Keratinocyte (primary cell): ENCODE results near the gene TMCC1. TPM values are rescaled to one million over a fixed set of nuclear protein-coding genes. Genes with fewer than 3 reads are reported as not detected.

ENCODE experiments used
- DNase-seq: peaks from one replicate; pipeline ENCODE4 v3.0.0-alpha.2; 2011; ENCODE audit warnings: low read depth, missing footprints, low spot score
- FAIRE-seq: peaks from 2 replicates; lab custom pipeline; 2011; peaks lifted over from hg19 to GRCh38; lab: Jason Lieb, UNC
- H2AFZ ChIP-seq: 2 replicates; pipeline ENCODE4 v1.6.0; 2012; ENCODE audit warnings: low read length, control low read depth, inconsistent platforms; ENCODE audit not compliant: control insufficient read depth
- H3K27ac ChIP-seq: 2 replicates; pipeline ENCODE4 v1.5.1; 2011; ENCODE audit warnings: low read length; ENCODE audit not compliant: control insufficient read depth, insufficient read depth
- H3K27me3 ChIP-seq: 3 replicates; pipeline ENCODE4 v1.6.0; 2011; ENCODE audit warnings: low read length; ENCODE audit not compliant: control insufficient read depth, insufficient read depth; ENCODE audit errors: extremely low read depth
- H3K36me3 ChIP-seq, 2 experiments: 2 replicates in 1 of 2; 3 replicates in 1 of 2; pipeline ENCODE4 v1.5.1; 2011; ENCODE audit warnings: low read length in 2 of 2, mild to moderate bottlenecking in 1 of 2; ENCODE audit not compliant: control insufficient read depth in 2 of 2, insufficient read depth in 2 of 2; ENCODE audit errors: extremely low read depth in 1 of 2
- H3K4me1 ChIP-seq: 3 replicates; pipeline ENCODE4 v1.5.1; 2011; ENCODE audit warnings: low read length; ENCODE audit not compliant: control insufficient read depth, insufficient read depth; ENCODE audit errors: extremely low read depth
- H3K4me2 ChIP-seq: 3 replicates; pipeline ENCODE4 v1.6.0; 2011; ENCODE audit warnings: low read depth, low read length; ENCODE audit not compliant: control insufficient read depth, insufficient read depth; ENCODE audit errors: extremely low read depth
- H3K4me3 ChIP-seq, 3 experiments: fragments of 200-600 bp in 1 of 3; sonication (generic) in 1 of 3; 2 replicates in 2 of 3; 3 replicates in 1 of 3; pipeline ENCODE4 v1.5.1; 2011 to 2016; ENCODE audit warnings: low read length in 3 of 3, mild to moderate bottlenecking in 3 of 3, control low read depth in 2 of 3, inconsistent platforms in 1 of 3, low read depth in 1 of 3, mixed read lengths in 1 of 3, mixed run types in 1 of 3, moderate library complexity in 1 of 3; ENCODE audit not compliant: control insufficient read depth in 2 of 3, insufficient read depth in 2 of 3; ENCODE audit errors: extremely low read depth in 1 of 3
- H3K79me2 ChIP-seq: 2 replicates; pipeline ENCODE4 v1.6.0; 2012; ENCODE audit warnings: low read length; ENCODE audit not compliant: control insufficient read depth, insufficient read depth
- H3K9ac ChIP-seq: 3 replicates; pipeline ENCODE4 v1.6.0; 2011; ENCODE audit warnings: low read length; ENCODE audit not compliant: control insufficient read depth, insufficient read depth; ENCODE audit errors: extremely low read depth
- H3K9me1 ChIP-seq: 3 replicates; pipeline ENCODE4 v1.6.0; 2011; ENCODE audit warnings: low read length; ENCODE audit not compliant: control insufficient read depth, insufficient read depth; ENCODE audit errors: extremely low read depth
- H3K9me3 ChIP-seq: 2 replicates; pipeline ENCODE4 v1.5.1; 2012; ENCODE audit warnings: low read depth, low read length; ENCODE audit not compliant: control insufficient read depth
- H4K20me1 ChIP-seq: 3 replicates; pipeline ENCODE4 v1.6.0; 2011; ENCODE audit warnings: low read length; ENCODE audit not compliant: control insufficient read depth, insufficient read depth; ENCODE audit errors: extremely low read depth
- CTCF ChIP-seq, 3 experiments: IDR thresholded peaks in 1 of 3; conservative IDR thresholded peaks in 1 of 3; optimal IDR thresholded peaks in 1 of 3; 2 replicates in 2 of 3; 3 replicates in 1 of 3; pipeline versions ENCODE3 to v1.5.1; 2011; ENCODE audit warnings: low read length in 3 of 3, mild to moderate bottlenecking in 3 of 3, moderate library complexity in 2 of 3, control low read depth in 1 of 3, inconsistent platforms in 1 of 3; ENCODE audit not compliant: insufficient read depth in 2 of 3; ENCODE audit errors: extremely low read depth in 1 of 3
- EZH2 ChIP-seq: IDR thresholded peaks from one replicate; pipeline ENCODE4 v1.6.1; 2012; ENCODE audit warnings: inconsistent platforms, mild to moderate bottlenecking, low read length, moderate library complexity
- dilution Hi-C: fragments of 300-500 bp; cut with MboI; formaldehyde crosslinking; loops from one replicate; pipeline ENCODE4 v1.7.0; 2020; ENCODE audit warnings: low sequenced_read_pairs; ENCODE audit not compliant: extremely low pct_ligation_motif_present
- polyA plus RNA-seq, 5 experiments: library from polyadenylated mRNA; depleted of rRNA in 3 of 5; stranded (reverse) in 3 of 5; stranded (forward) in 1 of 5; unstranded in 1 of 5; fragments of >200 nt; gene quantifications; 1 replicate in 1 of 5; 2 replicates in 3 of 5; 3 replicates in 1 of 5; pipeline versions ENCODE4 v1.2.1 to v1.2.3, GENCODE V29; 2011 to 2012; ENCODE audit warnings: missing spikeins in 2 of 5, low read depth in 1 of 5, low replicate concordance in 1 of 5

TMCC1 gene
- polyA plus RNA-seq, 1 donor (not counting 4 experiments of a cell fraction or from before 2014, with no cell fraction given): 27.7 TPM

GRCh38 chr3:129622933-129623332 is 270.6 kb downstream of the TMCC1 start:
- Histone ChIP-seq H3K4me1 (peaks cover 24% of the 10 kb centered on the region), H2AFZ (no peak overlapping the region), H3K27me3 (no peaks in the 10 kb centered on the region), H3K27ac (no peak overlapping the region), H3K79me2 (no peaks in the 10 kb centered on the region), H3K9me3 (no peaks in the 10 kb centered on the region), H3K4me2 (no peak overlapping the region), H3K9me1 (no peaks in the 10 kb centered on the region), H3K4me3 (no peak overlapping the region), H3K36me3 (no peaks in the 10 kb centered on the region), H4K20me1 (no peaks in the 10 kb centered on the region), H3K9ac (no peak overlapping the region)
- FAIRE-seq (no peak), DNase-seq (no peak)
- no peak for TF ChIP-seq EZH2
- TF ChIP-seq CTCF (optimal IDR thresholded peaks at IDR 0.05 in 1 of 3, IDR thresholded peaks at IDR 0.05 in 1 of 3, conservative IDR thresholded peaks at IDR 0.05 in 1 of 3; ENCODE audit: extremely low read depth in 1 of 3, insufficient read depth in 2 of 3, low read length in 3 of 3): no peak
- dilution Hi-C loops: no loop called here

GRCh38 chr3:129622226-129622874 is 271.2 kb downstream of the TMCC1 start:
- DNase-seq (no peak), FAIRE-seq (no peak)
- H3K27ac ChIP-seq: no peak overlapping the region

More at GRCh38 chr3:129622226-129622874, 271.2 kb downstream of the TMCC1 start:
- Histone ChIP-seq H3K4me1 (peaks cover 19% of the 10 kb centered on the region), H3K9me3 (no peaks in the 10 kb centered on the region), H3K79me2 (no peaks in the 10 kb centered on the region), H3K4me2 (no peak overlapping the region), H4K20me1 (no peaks in the 10 kb centered on the region), H3K9ac (no peak overlapping the region), H2AFZ (no peak overlapping the region), H3K36me3 (no peaks in the 10 kb centered on the region), H3K27me3 (no peaks in the 10 kb centered on the region), H3K4me3 (no peak overlapping the region), H3K9me1 (no peaks in the 10 kb centered on the region)
- dilution Hi-C loops: no loop called here
- TF ChIP-seq CTCF (optimal IDR thresholded peaks at IDR 0.05 in 1 of 3, IDR thresholded peaks at IDR 0.05 in 1 of 3, conservative IDR thresholded peaks at IDR 0.05 in 1 of 3; ENCODE audit: extremely low read depth in 1 of 3, insufficient read depth in 2 of 3, low read length in 3 of 3) (no peak), EZH2 (no peak)
